A549 (cell line): ENCODE data around the gene CCDC85A. TPM values are rescaled to one million over a fixed set of nuclear protein-coding genes. Genes with fewer than 3 reads are reported as not detected.

Experiments
- ATAC-seq, 2 experiments: fragments of 200-7000 bp in 1 of 2; fragments of >200 bp in 1 of 2; cut with Nextera tagmentation in 1 of 2; cut with Tn5 transposase in 1 of 2; 3 replicates each; pipeline versions ENCODE4 v1.8.0 to v1.9.1; 2018 to 2020; ENCODE audit warnings: mild to moderate bottlenecking in 1 of 2, moderate library complexity in 1 of 2
- CTCF ChIA-PET: fragments of 300-600 bp; sonication (Branson Sonifier 250); formaldehyde crosslinking; extraction: SDS; loops from one replicate; lab custom pipeline; 2021; ENCODE audit warnings: antibody characterized with exemption, inconsistent platforms; lab: Yijun Ruan, JAX
- POLR2A ChIA-PET: fragments of 350-600 bp; formaldehyde crosslinking; extraction: SDS; loops from one replicate; lab custom pipeline; 2021; ENCODE audit warnings: antibody characterized with exemption, inconsistent platforms; lab: Yijun Ruan, JAX
- DNase-seq, 2 experiments: peaks; one replicate each; pipeline versions ENCODE4 v3.0.0 to v3.0.0-alpha.2; 2011 to 2016; ENCODE audit warnings: low read depth in 1 of 2, low spot score in 1 of 2
- FAIRE-seq: peaks from 2 replicates; lab custom pipeline; 2011; peaks lifted over from hg19 to GRCh38; lab: Jason Lieb, UNC
- H3K27ac ChIP-seq, 2 experiments: fragments of >200 bp; sonication (Bioruptor Twin); formaldehyde crosslinking; 3 replicates each; pipeline ENCODE4 v1.5.1; 2016 to 2017
- H3K4me1 ChIP-seq: fragments of >200 bp; sonication (Bioruptor Twin); formaldehyde crosslinking; 3 replicates; pipeline ENCODE4 v1.6.1; 2016
- H3K4me2 ChIP-seq: fragments of >200 bp; sonication (Bioruptor Twin); formaldehyde crosslinking; 3 replicates; pipeline ENCODE4 v1.6.1; 2016
- H3K4me3 ChIP-seq: fragments of >200 bp; sonication (Bioruptor Twin); formaldehyde crosslinking; 3 replicates; pipeline ENCODE4 v1.5.1; 2016
- H3K9me3 ChIP-seq: fragments of >200 bp; sonication (Bioruptor Twin); formaldehyde crosslinking; 3 replicates; pipeline ENCODE4 v1.6.1; 2016
- ATOH8 ChIP-seq: fragments of 250-450 bp; sonication (Bioruptor Pico); IDR thresholded peaks from 2 replicates; pipeline ENCODE4 v1.5.0; 2020; ENCODE audit warnings: low read depth, mild to moderate bottlenecking, moderate library complexity
- CBX2 ChIP-seq: fragments of 200-600 bp; sonication (generic); IDR thresholded peaks from 2 replicates; pipeline ENCODE4 v1.6.1; 2016; ENCODE audit warnings: low read depth, mild to moderate bottlenecking, borderline replicate concordance
- CEBPB ChIP-seq, 2 experiments: fragments of >200 bp in 1 of 2; sonication (Bioruptor Twin) in 1 of 2; formaldehyde crosslinking in 1 of 2; IDR thresholded peaks; 2 replicates each; pipeline ENCODE4 v1.6.1; 2012 to 2016
- CHD2 ChIP-seq: fragments of 150-350 bp; IDR thresholded peaks from 2 replicates; pipeline ENCODE4 v1.6.1; 2014; ENCODE audit warnings: low read length; ENCODE audit not compliant: partially characterized antibody
- CHD4 ChIP-seq: fragments of 200-600 bp; sonication (generic); IDR thresholded peaks from 2 replicates; pipeline ENCODE4 v1.6.1; 2016; ENCODE audit warnings: antibody characterized with exemption, mild to moderate bottlenecking, borderline replicate concordance
- FOSB ChIP-seq: fragments of 250-450 bp; sonication (Bioruptor Pico); IDR thresholded peaks from 2 replicates; pipeline ENCODE4 v1.5.0; 2020; ENCODE audit warnings: mild to moderate bottlenecking, moderate library complexity
- FOSL2 ChIP-seq, 2 experiments: fragments of 450-650 bp in 1 of 2; fragments of >200 bp in 1 of 2; sonication (Bioruptor Twin) in 1 of 2; formaldehyde crosslinking; IDR thresholded peaks; 2 replicates each; pipeline versions ENCODE4 v1.5.0 to v1.6.1; 2016 to 2020; ENCODE audit warnings: mild to moderate bottlenecking in 1 of 2, moderate library complexity in 1 of 2
- GATA3 ChIP-seq: IDR thresholded peaks from 2 replicates; pipeline ENCODE4 v1.6.1; 2012; ENCODE audit warnings: borderline replicate concordance
- HDAC2 ChIP-seq: fragments of 200-600 bp; sonication (generic); IDR thresholded peaks from 2 replicates; pipeline ENCODE4 v1.6.1; 2016
- JUN ChIP-seq, 2 experiments: fragments of >200 bp; sonication (Bioruptor Twin); formaldehyde crosslinking; IDR thresholded peaks; 2 replicates in 1 of 2; 3 replicates in 1 of 2; pipeline ENCODE4 v1.6.1; 2016 to 2017
- KDM5A ChIP-seq: fragments of 200-600 bp; sonication (generic); IDR thresholded peaks from 2 replicates; pipeline ENCODE4 v1.6.1; 2016; ENCODE audit warnings: antibody characterized with exemption, mild to moderate bottlenecking
- MAFK ChIP-seq: fragments of 450-650 bp; IDR thresholded peaks from 2 replicates; pipeline ENCODE4 v1.6.1; 2014; ENCODE audit not compliant: partially characterized antibody
- NR3C1 ChIP-seq: fragments of >200 bp; sonication (Bioruptor Twin); formaldehyde crosslinking; IDR thresholded peaks from 3 replicates; pipeline ENCODE4 v1.6.1; 2017
- POLR2AphosphoS2 ChIP-seq: conservative IDR thresholded peaks from 2 replicates; pipeline ENCODE4 v1.6.1; 2012; ENCODE audit warnings: low read length, improper control_type of control experiment, inconsistent platforms
- RAD21 ChIP-seq, 2 experiments: fragments of >200 bp in 1 of 2; sonication (Bioruptor Twin) in 1 of 2; formaldehyde crosslinking in 1 of 2; IDR thresholded peaks in 1 of 2; conservative IDR thresholded peaks in 1 of 2; 2 replicates in 1 of 2; 3 replicates in 1 of 2; pipeline ENCODE4 v1.6.1; 2012 to 2018; ENCODE audit warnings: inconsistent platforms in 1 of 2
- RARB ChIP-seq: fragments of 250-450 bp; sonication (Bioruptor Pico); IDR thresholded peaks from 2 replicates; pipeline ENCODE4 v1.8.0; 2021; ENCODE audit warnings: mild to moderate bottlenecking, moderate library complexity
- RNF2 ChIP-seq: fragments of 200-600 bp; sonication (generic); IDR thresholded peaks from 2 replicates; pipeline ENCODE4 v1.6.1; 2016; ENCODE audit warnings: low read depth, mild to moderate bottlenecking, antibody characterized with exemption, moderate library complexity, borderline replicate concordance
- SMC3 ChIP-seq: fragments of >200 bp; sonication (Bioruptor Twin); formaldehyde crosslinking; IDR thresholded peaks from 3 replicates; pipeline ENCODE4 v1.6.1; 2018; ENCODE audit warnings: inconsistent platforms
- ZFP36 ChIP-seq: fragments of 450-650 bp; IDR thresholded peaks from 2 replicates; pipeline ENCODE4 v1.6.1; 2014; ENCODE audit warnings: borderline replicate concordance; ENCODE audit not compliant: partially characterized antibody
- ZSCAN20 ChIP-seq: fragments of 250-450 bp; sonication (Bioruptor Pico); IDR thresholded peaks from 2 replicates; pipeline ENCODE4 v1.8.0; 2022; ENCODE audit warnings: mild to moderate bottlenecking, moderate library complexity
- WGBS: methylation state at CpG from one replicate; pipeline ENCODE4 v1.1.6; 2017; ENCODE audit errors: missing lambda C conversion rate; 5-methylcytosine and 5-hydroxymethylcytosine counted together
- polyA plus RNA-seq, 4 experiments: library from polyadenylated mRNA; depleted of rRNA in 3 of 4; stranded (reverse); fragments of >200 nt; fragmentation: RNase III in 1 of 4; extraction: RNeasy Plus Mini Kit Qiagen cat#74134 plus additional on column Dnase treatment in 1 of 4; gene quantifications; 2 replicates in 3 of 4; 3 replicates in 1 of 4; pipeline ENCODE4 v1.2.3, GENCODE V29; 2011 to 2017
- TF ChIP-seq, protein P1 (sequence below): fragments of >200 bp; sonication (Bioruptor Twin); formaldehyde crosslinking; IDR thresholded peaks from 3 replicates; pipeline ENCODE4 v1.5.1; 2016
- TF ChIP-seq, protein P2 (sequence below): IDR thresholded peaks from 2 replicates; pipeline ENCODE4 v1.6.1; 2012; ENCODE audit warnings: low read depth, borderline replicate concordance

Gene CCDC85A
- polyA plus RNA-seq, 2 of the 4 experiments (the other 2 are of a cell fraction): 0.05 to 0.30 TPM

GRCh38 chr2:56295666-56296065 is 111.9 kb downstream of the CCDC85A start:
- H3K9me3 ChIP-seq: no peaks in the 10 kb centered on the region
- FAIRE-seq: no peak
- DNase-seq: no peak
- no peak overlapping the region for H3K27ac ChIP-seq
- ChIA-PET POLR2A (no interaction called here), CTCF (no interaction called here)
- H3K4me1 ChIP-seq: no peaks in the 10 kb centered on the region
- ATAC-seq: no peak
- H3K4me2 ChIP-seq: no peak overlapping the region
- WGBS: 19% methylated on average over 3 of the region's 3 CpGs
- no peak for TF ChIP-seq ATOH8 (CRISPR knock-in tag)
- TF ChIP-seq, protein P1, sequence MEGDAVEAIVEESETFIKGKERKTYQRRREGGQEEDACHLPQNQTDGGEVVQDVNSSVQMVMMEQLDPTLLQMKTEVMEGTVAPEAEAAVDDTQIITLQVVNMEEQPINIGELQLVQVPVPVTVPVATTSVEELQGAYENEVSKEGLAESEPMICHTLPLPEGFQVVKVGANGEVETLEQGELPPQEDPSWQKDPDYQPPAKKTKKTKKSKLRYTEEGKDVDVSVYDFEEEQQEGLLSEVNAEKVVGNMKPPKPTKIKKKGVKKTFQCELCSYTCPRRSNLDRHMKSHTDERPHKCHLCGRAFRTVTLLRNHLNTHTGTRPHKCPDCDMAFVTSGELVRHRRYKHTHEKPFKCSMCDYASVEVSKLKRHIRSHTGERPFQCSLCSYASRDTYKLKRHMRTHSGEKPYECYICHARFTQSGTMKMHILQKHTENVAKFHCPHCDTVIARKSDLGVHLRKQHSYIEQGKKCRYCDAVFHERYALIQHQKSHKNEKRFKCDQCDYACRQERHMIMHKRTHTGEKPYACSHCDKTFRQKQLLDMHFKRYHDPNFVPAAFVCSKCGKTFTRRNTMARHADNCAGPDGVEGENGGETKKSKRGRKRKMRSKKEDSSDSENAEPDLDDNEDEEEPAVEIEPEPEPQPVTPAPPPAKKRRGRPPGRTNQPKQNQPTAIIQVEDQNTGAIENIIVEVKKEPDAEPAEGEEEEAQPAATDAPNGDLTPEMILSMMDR: no peak
- no peak for TF ChIP-seq FOSL2 (IDR thresholded peaks at IDR 0.05)
- no peak for TF ChIP-seq FOSL2 (CRISPR knock-in tag; IDR thresholded peaks at IDR 0.05)
- TF ChIP-seq GATA3: no peak
- no peak for TF ChIP-seq CHD2
- TF ChIP-seq POLR2AphosphoS2: no peak
- no peak for TF ChIP-seq HDAC2
- no peak for TF ChIP-seq RNF2
- no peak for TF ChIP-seq KDM5A
- no peak for TF ChIP-seq CBX2
- TF ChIP-seq ZFP36: no peak
- TF ChIP-seq MAFK: no peak
- no peak for TF ChIP-seq JUN (IDR thresholded peaks at IDR 0.05)
- no peak for TF ChIP-seq CEBPB (IDR thresholded peaks at IDR 0.05)
- no peak for TF ChIP-seq FOSB
- TF ChIP-seq NR3C1: no peak
- TF ChIP-seq, protein P2, sequence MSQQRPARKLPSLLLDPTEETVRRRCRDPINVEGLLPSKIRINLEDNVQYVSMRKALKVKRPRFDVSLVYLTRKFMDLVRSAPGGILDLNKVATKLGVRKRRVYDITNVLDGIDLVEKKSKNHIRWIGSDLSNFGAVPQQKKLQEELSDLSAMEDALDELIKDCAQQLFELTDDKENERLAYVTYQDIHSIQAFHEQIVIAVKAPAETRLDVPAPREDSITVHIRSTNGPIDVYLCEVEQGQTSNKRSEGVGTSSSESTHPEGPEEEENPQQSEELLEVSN: no peak
- no peak for TF ChIP-seq ZSCAN20 (CRISPR knock-in tag)
- H3K4me3 ChIP-seq: no peak overlapping the region

- FAIRE-seq (no peak), DNase-seq (no peak), ATAC-seq (no peak)
- Histone ChIP-seq H3K4me1 (no peaks in the 10 kb centered on the region), H3K4me3 (no peak overlapping the region), H3K9me3 (no peaks in the 10 kb centered on the region), H3K27ac (no peak overlapping the region), H3K4me2 (no peak overlapping the region)
- WGBS: 37% methylated on average over 3 of the region's 3 CpGs
- ChIA-PET CTCF (interaction anchor here (1.7 kb wide), 1 partner anchor 13 kb away, joined by 4 read pairs; no protein-coding TSS in a partner anchor), POLR2A (no interaction called here)
- no peak for TF ChIP-seq FOSL2 (IDR thresholded peaks at IDR 0.05)
- TF ChIP-seq FOSL2 (CRISPR knock-in tag; IDR thresholded peaks at IDR 0.05): no peak
- no peak for TF ChIP-seq JUN (IDR thresholded peaks at IDR 0.05)
- no peak for TF ChIP-seq CHD4
- TF ChIP-seq, all 56 proteins: peak for 0
Observed at GRCh38 chr2:56297671-56298070, 113.9 kb downstream of the CCDC85A start.

- TF ChIP-seq SMC3 (no peak), JUN (IDR thresholded peaks at IDR 0.05) (no peak), RARB (CRISPR knock-in tag) (no peak), RAD21 (conservative IDR thresholded peaks at IDR 0.05 in 1 of 2, IDR thresholded peaks at IDR 0.05 in 1 of 2) (no peak), POLR2AphosphoS2 (no peak)
- DNase-seq (no peak), ATAC-seq (no peak), FAIRE-seq (no peak)
- POLR2A ChIA-PET: no interaction called here
- Histone ChIP-seq H3K4me2 (no peak overlapping the region), H3K4me3 (no peak overlapping the region), H3K27ac (no peak overlapping the region), H3K9me3 (no peaks in the 10 kb centered on the region), H3K4me1 (no peaks in the 10 kb centered on the region)
- CTCF ChIA-PET: interaction anchor here (1.6 kb wide), 1 partner anchor 28 kb away, joined by 4 read pairs; no protein-coding TSS in a partner anchor
- WGBS: 17% methylated on average over 3 of the region's 3 CpGs
Observed at GRCh38 chr2:56299171-56299691, 115.4 kb downstream of the CCDC85A start.
